Measurements from ENCODE around the gene CPEB3.

DNA sequence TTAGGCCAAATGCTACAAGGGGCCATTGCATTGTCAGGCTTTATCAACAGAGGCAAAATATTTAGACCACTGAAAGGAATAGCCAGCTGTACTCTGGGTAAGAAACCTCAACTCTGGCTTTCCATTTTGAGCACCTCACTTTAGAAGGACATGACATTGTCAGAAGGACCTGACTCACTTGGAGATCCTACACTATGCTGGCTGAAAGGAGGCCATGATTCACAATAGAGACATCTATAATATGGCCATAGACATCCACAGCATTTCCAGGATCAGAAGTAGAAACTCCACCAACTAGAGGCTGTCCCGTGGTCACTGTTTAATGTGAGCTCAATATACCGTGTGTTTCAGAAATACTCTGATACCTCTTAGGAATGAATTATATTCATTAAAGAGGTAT is 226.4 kb downstream of the CPEB3 start:
- no peak for TF ChIP-seq GATA3 (IDR thresholded peaks at IDR 0.05; ENCODE audit: low read depth, low read length)
- TF ChIP-seq GATA2 (IDR thresholded peaks at IDR 0.05; ENCODE audit: low read depth, low read length) = no peak
